Ascending aorta (tissue), 2 donors: ENCODE measurements around the gene RAVER2. TPM values are rescaled to one million over a fixed set of nuclear protein-coding genes. Genes with fewer than 3 reads are reported as not detected.

Experiments used
- DNase-seq, 2 donors: peaks; one replicate each; pipeline ENCODE4 v3.0.0-alpha.2; 2019; ENCODE audit warnings: low spot score in 2 of 2
- H3K27ac ChIP-seq, 2 donors: fragments of 200-600 bp; sonication (generic); one replicate each; pipeline ENCODE4 v1.5.1; 2016 to 2017; ENCODE audit warnings: mild to moderate bottlenecking in 1 of 2
- H3K27me3 ChIP-seq: fragments of 200-600 bp; sonication (generic); one replicate; pipeline ENCODE4 v1.5.1; 2017
- H3K36me3 ChIP-seq, 2 donors: fragments of 200-600 bp; sonication (generic); one replicate each; pipeline ENCODE4 v1.5.1; 2016
- H3K4me1 ChIP-seq, 2 donors: fragments of 200-600 bp; sonication (generic); one replicate each; pipeline ENCODE4 v1.5.1; 2016 to 2017; ENCODE audit warnings: mild to moderate bottlenecking in 1 of 2
- H3K4me3 ChIP-seq, 2 donors: fragments of 200-600 bp; sonication (generic); one replicate each; pipeline ENCODE4 v1.5.1; 2016 to 2017; ENCODE audit warnings: mild to moderate bottlenecking in 1 of 2
- H3K9me3 ChIP-seq, 2 donors: fragments of 200-600 bp; sonication (generic); one replicate each; pipeline ENCODE4 v1.5.1; 2016
- CTCF ChIP-seq, 3 experiments: fragments of 200-600 bp in 2 of 3; fragments of 450-650 bp in 1 of 3; sonication (generic) in 2 of 3; IDR thresholded peaks; one replicate each; pipeline ENCODE4 v1.5.1; 2016 to 2019; ENCODE audit warnings: antibody characterized with exemption in 3 of 3, mild to moderate bottlenecking in 1 of 3, moderate library complexity in 1 of 3
- intact Hi-C: fragments of 100-400 bp; cut with DNase I; formaldehyde crosslinking; loops from one replicate; pipeline ENCODE4 v1.15.1; 2023
- total RNA-seq: library from RNA; depleted of rRNA; stranded (reverse); fragments of >200 nt; gene quantifications from one replicate; pipeline ENCODE4 v1.1.0, GENCODE V29; 2016

The RAVER2 gene
- total RNA-seq, 1 donor from 2014 or later, result 17.7 TPM

- Histone ChIP-seq H3K9me3 (no peaks in the 10 kb centered on the region), H3K4me3 (no peak overlapping the region), H3K36me3 (peaks cover 23 to 42% of the 10 kb centered on the region in 2 donors), H3K4me1 (no peaks in the 10 kb centered on the region), H3K27me3 (no peaks in the 10 kb centered on the region), H3K27ac (no peak overlapping the region)
- no peak for TF ChIP-seq CTCF (IDR thresholded peaks at IDR 0.05)
- intact Hi-C loops, result no loop called here
- DNase-seq, result no peak
These were observed 135.6 kb downstream of the RAVER2 start for GRCh38 chr1:64880449-64880848.

- H3K36me3 ChIP-seq, result peaks cover 23 to 34% of the 10 kb centered on the region in 2 donors
- no peak for TF ChIP-seq CTCF (IDR thresholded peaks at IDR 0.05)
- intact Hi-C loops, result no loop called here
These were observed 136.4 kb downstream of the RAVER2 start for GRCh38 chr1:64881281-64881680.

More at GRCh38 chr1:64881281-64881680, 136.4 kb downstream of the RAVER2 start:
- no peak overlapping the region for H3K27ac ChIP-seq
- DNase-seq, result no peak
- H3K27me3 ChIP-seq, result no peaks in the 10 kb centered on the region
- H3K4me3 ChIP-seq, result no peak overlapping the region
- no peaks in the 10 kb centered on the region for H3K9me3 ChIP-seq
- H3K4me1 ChIP-seq, result no peaks in the 10 kb centered on the region

Other genes starting within 250 kb of the RAVER2 start
- 53.5 TPM for gene JAK1, start 221.5 kb downstream of the RAVER2 start, total RNA-seq